GM21515 (cell line): Measurements from ENCODE around the gene SLC35B4.

Experiments used
- ATAC-seq: cut with Tn5 transposase; IDR thresholded peaks from one replicate; pipeline ENCODE4 v1.9.1; 2021; ENCODE audit not compliant: unreplicated experiment

The SLC35B4 gene

GRCh38 chr7:134332892-134333291 lies 16.2 kb upstream of the SLC35B4 start:
- ATAC-seq, result no peak

- ATAC-seq, result no peak
Measured at GRCh38 chr7:134331393-134331792, 14.7 kb upstream of the SLC35B4 start.

GRCh38 chr7:134330974-134331373 lies 14.2 kb upstream of the SLC35B4 start:
- no peak for ATAC-seq

GRCh38 chr7:134329614-134330346 lies 13.1 kb upstream of the SLC35B4 start:
- no peak for ATAC-seq

- no peak for ATAC-seq
Measured at GRCh38 chr7:134328900-134329299, 12.2 kb upstream of the SLC35B4 start.

- peak; percentile 85 for ATAC-seq
Measured at GRCh38 chr7:134327896-134328295, 11.2 kb upstream of the SLC35B4 start.

- no peak for ATAC-seq
Measured at GRCh38 chr7:134324107-134324506, 7.4 kb upstream of the SLC35B4 start.

GRCh38 chr7:134320201-134320600 lies 3.5 kb upstream of the SLC35B4 start:
- no peak for ATAC-seq

GRCh38 chr7:134318443-134318842 lies 1.7 kb upstream of the SLC35B4 start:
- no peak for ATAC-seq

GRCh38 chr7:134317434-134317833 lies 704 bp upstream of the SLC35B4 start:
- ATAC-seq, result no peak

GRCh38 chr7:134315679-134316538 lies 821 bp downstream of the SLC35B4 start:
- peak; percentile 1 for ATAC-seq

GRCh38 chr7:134313543-134313942 lies 3.2 kb downstream of the SLC35B4 start:
- ATAC-seq, result no peak

GRCh38 chr7:134312717-134313116 lies 4.0 kb downstream of the SLC35B4 start:
- no peak for ATAC-seq

GRCh38 chr7:134311807-134312206 lies 4.9 kb downstream of the SLC35B4 start:
- ATAC-seq, result no peak

- ATAC-seq, result no peak
Measured at GRCh38 chr7:134308548-134308947, 8.2 kb downstream of the SLC35B4 start.

GRCh38 chr7:134307320-134307719 lies 9.4 kb downstream of the SLC35B4 start:
- ATAC-seq, result no peak

- ATAC-seq, result no peak
Measured at GRCh38 chr7:134302120-134302519, 14.6 kb downstream of the SLC35B4 start.

- ATAC-seq, result no peak
Measured at GRCh38 chr7:134301592-134301991, 15.1 kb downstream of the SLC35B4 start.

GRCh38 chr7:134300988-134301387 lies 15.7 kb downstream of the SLC35B4 start:
- no peak for ATAC-seq

- ATAC-seq, result no peak
Measured at GRCh38 chr7:134298902-134299683, 17.6 kb downstream of the SLC35B4 start.

- no peak for ATAC-seq
Measured at GRCh38 chr7:134297489-134297888, 19.2 kb downstream of the SLC35B4 start.
